Vagina (tissue), 1 donor: Measurements from ENCODE around the gene L1TD1. TPM values are rescaled to one million over a fixed set of nuclear protein-coding genes. Genes with fewer than 3 reads are reported as not detected.

ENCODE experiments used
- total RNA-seq: library from RNA; depleted of rRNA; stranded (reverse); fragments of >200 nt; gene quantifications from one replicate; pipeline ENCODE4 v1.2.3, GENCODE V29; 2016

Gene L1TD1
- total RNA-seq, 1 donor from 2014 or later, result not detected

Other genes starting within 250 kb of the L1TD1 start
- gene KANK4, start 124.6 kb downstream of the L1TD1 start, total RNA-seq, result 1.2 TPM
- gene USP1, start 242.2 kb downstream of the L1TD1 start, total RNA-seq, result 22.1 TPM